ENCODE data around the gene DNAJB2. TPM values are rescaled to one million over a fixed set of nuclear protein-coding genes. Genes with fewer than 3 reads are reported as not detected.

Gene DNAJB2
- total RNA-seq, 4 donors from 2014 or later, result 58.6 to 76.5 (median 71.8) TPM

- Histone ChIP-seq H3K27me3 (no peaks in the 10 kb centered on the region), H3K4me1 (no peaks in the 10 kb centered on the region), H3K36me3 (no peaks in the 10 kb centered on the region), H3K4me3 (no peak overlapping the region), H3K27ac (no peak overlapping the region), H3K9me3 (no peaks in the 10 kb centered on the region)
- DNase-seq, result no peak
- TF ChIP-seq CTCF (IDR thresholded peaks at IDR 0.05 in 4 of 5, conservative IDR thresholded peaks at IDR 0.05 in 1 of 5) (no peak), POLR2A (IDR thresholded peaks at IDR 0.05) (no peak)
- intact Hi-C loops (cut with DNase I; ENCODE audit: low total_unique reads) (no loop called here), in situ Hi-C loops (cut with MboI; ENCODE audit: low sequenced_read_pairs in 4 of 4) (no loop called here)
- ATAC-seq, result no peak
Measured at GRCh38 chr2:219266232-219266631, 12.9 kb upstream of the DNAJB2 start.

DNA sequence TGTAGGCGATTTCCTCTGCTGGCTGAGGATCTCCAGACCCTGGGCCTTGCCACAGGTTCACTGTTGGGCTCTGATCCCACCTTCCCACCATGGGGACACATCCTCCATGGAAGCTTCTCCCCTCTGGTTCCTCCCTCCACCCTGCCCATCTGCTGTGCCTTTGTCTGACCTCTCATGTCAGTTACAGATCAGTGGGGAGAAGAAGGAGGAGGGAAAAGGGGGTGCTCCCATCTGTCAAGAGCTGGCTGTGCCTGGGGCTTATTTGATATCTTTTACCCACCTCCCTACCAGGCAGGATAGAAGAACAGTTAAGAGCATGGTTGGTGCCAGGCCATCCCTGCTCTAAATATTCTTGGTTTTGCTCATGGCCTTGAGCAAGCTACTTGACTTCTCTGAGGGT is 12.3 kb upstream of the DNAJB2 start:
- in situ Hi-C loops (cut with MboI; ENCODE audit: low sequenced_read_pairs in 4 of 4) (no loop called here), intact Hi-C loops (cut with DNase I; ENCODE audit: low total_unique reads) (no loop called here)
- TF ChIP-seq CTCF (IDR thresholded peaks at IDR 0.05 in 4 of 5, conservative IDR thresholded peaks at IDR 0.05 in 1 of 5), result no peak
- no peak for TF ChIP-seq POLR2A (IDR thresholded peaks at IDR 0.05)
- Histone ChIP-seq H3K4me3 (no peak overlapping the region), H3K27me3 (no peaks in the 10 kb centered on the region), H3K4me1 (no peaks in the 10 kb centered on the region), H3K9me3 (no peaks in the 10 kb centered on the region), H3K27ac (no peak overlapping the region), H3K36me3 (no peaks in the 10 kb centered on the region)
- DNase-seq (no peak), ATAC-seq (no peak)

GRCh38 chr2:219268294-219268693 is 10.9 kb upstream of the DNAJB2 start:
- H3K27me3 ChIP-seq, result no peaks in the 10 kb centered on the region
- no peak overlapping the region for H3K4me3 ChIP-seq
- ATAC-seq, result no peak
- no peaks in the 10 kb centered on the region for H3K9me3 ChIP-seq
- in situ Hi-C loops (cut with MboI; ENCODE audit: low sequenced_read_pairs in 4 of 4) (no loop called here), intact Hi-C loops (cut with DNase I; ENCODE audit: low total_unique reads) (no loop called here)
- H3K4me1 ChIP-seq, result no peaks in the 10 kb centered on the region
- TF ChIP-seq CTCF (IDR thresholded peaks at IDR 0.05 in 4 of 5, conservative IDR thresholded peaks at IDR 0.05 in 1 of 5), result no peak
- TF ChIP-seq POLR2A (IDR thresholded peaks at IDR 0.05), result no peak
- H3K27ac ChIP-seq, result no peak overlapping the region
- no peak for DNase-seq
- H3K36me3 ChIP-seq, result no peaks in the 10 kb centered on the region

DNA sequence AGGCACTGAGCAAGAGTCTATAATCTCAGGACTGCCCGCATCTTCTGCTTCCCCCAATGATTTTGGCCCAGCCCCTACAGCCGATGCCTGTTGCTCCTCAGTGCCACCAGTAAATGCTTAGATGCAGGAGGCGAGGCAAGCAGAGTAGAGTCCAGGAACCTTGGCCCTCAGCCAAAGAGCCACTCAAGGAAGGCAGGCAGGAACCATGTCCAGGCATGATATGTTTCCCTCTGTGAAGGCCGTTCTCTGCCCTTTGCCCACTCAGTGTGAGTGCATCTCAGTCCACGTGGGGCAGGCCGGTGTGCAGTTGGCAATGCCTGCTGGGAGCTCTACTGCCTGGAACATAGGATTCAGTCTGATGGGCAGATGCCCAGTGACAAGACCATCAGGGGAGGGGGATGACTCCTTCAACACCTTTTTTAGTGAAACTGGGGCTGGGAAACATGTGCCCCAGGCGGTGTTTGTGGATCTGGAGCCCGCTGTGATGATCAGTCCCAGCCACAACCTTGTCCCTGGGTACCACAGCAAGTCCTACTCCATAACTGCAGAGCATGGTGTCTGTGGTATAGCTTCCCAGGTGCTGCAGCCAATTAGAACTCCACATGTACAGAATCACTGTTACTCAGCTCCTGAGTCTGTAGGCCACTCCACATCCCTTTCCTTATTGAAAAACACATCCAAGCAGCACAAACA is 9.7 kb upstream of the DNAJB2 start:
- Histone ChIP-seq H3K9me3 (no peaks in the 10 kb centered on the region), H3K4me1 (peaks cover 8 to 9% of the 10 kb centered on the region in 2 donors), H3K4me3 (no peak overlapping the region), H3K27ac (no peak overlapping the region), H3K36me3 (no peaks in the 10 kb centered on the region), H3K27me3 (no peaks in the 10 kb centered on the region)
- TF ChIP-seq CTCF (IDR thresholded peaks at IDR 0.05 in 4 of 5, conservative IDR thresholded peaks at IDR 0.05 in 1 of 5) (no peak), POLR2A (IDR thresholded peaks at IDR 0.05) (no peak)
- DNase-seq (no peak), ATAC-seq (no peak)
- in situ Hi-C loops (cut with MboI; ENCODE audit: low sequenced_read_pairs in 4 of 4) (loop anchor here in 1 of 4 donors (10.0 kb wide), 1 partner anchor 115 kb away; no protein-coding TSS in a partner anchor), intact Hi-C loops (cut with DNase I; ENCODE audit: low total_unique reads) (loop anchor here (10.0 kb wide), 1 partner anchor 985 kb away; no protein-coding TSS in a partner anchor)
